HG03378 (cell line): ENCODE measurements around the gene NPDC1.
"Not testable (repeated sequence)": the region's sequence is repeated elsewhere in the genome, so short reads cannot be mapped to it uniquely, and the experiment has no call there.

Source experiments
- ATAC-seq: cut with Tn5 transposase; IDR thresholded peaks from one replicate; pipeline ENCODE4 v1.9.1; 2021; ENCODE audit warnings: mild to moderate bottlenecking, moderate library complexity; ENCODE audit not compliant: unreplicated experiment

The NPDC1 gene

DNA sequence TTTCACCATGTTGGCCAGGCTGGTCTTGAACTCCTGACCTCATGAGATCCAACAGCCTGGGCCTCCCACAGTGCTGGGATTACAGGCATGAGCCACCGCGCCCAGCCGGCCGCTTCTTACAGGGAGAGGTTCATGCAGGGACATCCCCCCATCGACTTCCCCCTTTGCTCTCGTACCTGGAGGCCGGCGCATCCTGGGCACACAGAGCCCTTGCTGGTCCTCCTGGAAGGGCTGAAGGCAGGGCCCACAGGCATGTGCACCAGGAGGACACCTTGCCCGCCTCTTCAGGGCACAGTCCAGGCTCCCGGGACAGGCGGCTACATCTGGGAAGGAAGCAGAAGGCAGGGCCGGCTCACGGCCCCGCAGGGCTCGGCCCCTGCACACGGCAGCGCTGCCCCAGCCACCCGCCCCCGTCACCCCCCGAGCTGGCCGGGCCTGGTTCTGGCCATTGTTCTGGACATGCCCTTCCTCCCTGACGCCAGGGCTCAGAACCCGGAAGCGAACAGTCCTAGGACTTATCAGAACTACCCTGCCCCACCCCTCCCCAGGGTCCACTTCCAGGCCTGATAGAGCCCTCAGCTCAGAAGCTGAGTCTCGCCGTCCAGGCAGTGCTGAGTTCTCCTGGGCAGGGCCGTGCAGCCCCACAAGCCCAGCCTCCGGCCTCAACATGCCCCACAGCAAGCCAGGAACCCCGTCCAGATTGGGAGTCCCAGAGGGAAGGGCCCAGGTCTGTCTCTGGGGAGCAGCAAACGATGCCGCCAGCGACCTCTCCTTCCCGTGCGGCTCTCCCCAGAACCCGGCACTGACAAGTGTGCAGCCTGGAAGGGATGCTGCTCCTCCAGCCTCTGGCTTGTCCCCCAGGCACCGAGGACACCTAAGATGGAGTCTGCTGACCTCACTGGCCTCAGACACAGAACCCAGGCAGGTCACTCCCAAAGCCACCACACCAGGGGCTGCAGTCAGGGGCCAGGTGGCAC is 2.9 kb downstream of the NPDC1 start:
- no peak for ATAC-seq

DNA sequence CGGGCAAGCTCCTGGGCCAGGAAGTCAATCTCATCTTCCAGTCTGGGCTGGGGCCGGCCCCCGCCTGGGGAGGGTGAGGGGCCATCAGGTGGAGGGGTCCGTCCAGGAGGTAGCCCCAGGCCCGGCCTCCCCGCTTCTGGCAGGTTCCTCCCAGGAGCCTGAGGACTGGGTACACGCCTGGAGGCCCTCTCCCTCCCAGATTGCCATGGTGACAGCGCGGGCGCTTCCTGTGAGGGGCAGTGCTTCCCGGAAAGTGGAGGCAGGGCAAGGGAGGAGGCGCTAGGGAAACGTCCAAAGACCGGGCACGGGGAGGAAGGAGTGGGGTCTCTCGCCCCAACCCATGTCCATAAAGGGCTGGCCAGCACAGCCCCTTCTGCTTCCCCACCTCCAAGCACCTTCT is 4.9 kb downstream of the NPDC1 start:
- no peak for ATAC-seq

DNA sequence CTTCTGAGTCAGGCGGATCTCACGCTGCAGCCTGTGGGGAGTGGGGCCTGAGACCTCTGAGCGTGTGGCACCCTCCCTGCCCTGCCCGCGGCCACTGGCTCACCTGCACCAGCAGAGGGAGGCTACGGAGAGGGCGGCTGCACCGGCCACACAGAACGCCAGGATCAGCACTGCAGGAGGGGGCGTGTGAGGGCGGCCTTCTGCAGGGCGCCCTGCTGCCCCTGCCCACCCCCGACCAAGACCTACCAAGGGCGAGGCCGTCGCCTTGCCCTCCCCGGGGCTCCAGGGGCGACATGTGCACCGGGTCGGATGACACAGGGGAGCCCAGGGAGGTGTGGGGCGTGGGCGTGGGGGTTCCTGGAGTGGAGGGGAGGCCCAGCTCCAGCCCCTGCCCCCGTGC is 5.4 kb downstream of the NPDC1 start:
- ATAC-seq: no peak

DNA sequence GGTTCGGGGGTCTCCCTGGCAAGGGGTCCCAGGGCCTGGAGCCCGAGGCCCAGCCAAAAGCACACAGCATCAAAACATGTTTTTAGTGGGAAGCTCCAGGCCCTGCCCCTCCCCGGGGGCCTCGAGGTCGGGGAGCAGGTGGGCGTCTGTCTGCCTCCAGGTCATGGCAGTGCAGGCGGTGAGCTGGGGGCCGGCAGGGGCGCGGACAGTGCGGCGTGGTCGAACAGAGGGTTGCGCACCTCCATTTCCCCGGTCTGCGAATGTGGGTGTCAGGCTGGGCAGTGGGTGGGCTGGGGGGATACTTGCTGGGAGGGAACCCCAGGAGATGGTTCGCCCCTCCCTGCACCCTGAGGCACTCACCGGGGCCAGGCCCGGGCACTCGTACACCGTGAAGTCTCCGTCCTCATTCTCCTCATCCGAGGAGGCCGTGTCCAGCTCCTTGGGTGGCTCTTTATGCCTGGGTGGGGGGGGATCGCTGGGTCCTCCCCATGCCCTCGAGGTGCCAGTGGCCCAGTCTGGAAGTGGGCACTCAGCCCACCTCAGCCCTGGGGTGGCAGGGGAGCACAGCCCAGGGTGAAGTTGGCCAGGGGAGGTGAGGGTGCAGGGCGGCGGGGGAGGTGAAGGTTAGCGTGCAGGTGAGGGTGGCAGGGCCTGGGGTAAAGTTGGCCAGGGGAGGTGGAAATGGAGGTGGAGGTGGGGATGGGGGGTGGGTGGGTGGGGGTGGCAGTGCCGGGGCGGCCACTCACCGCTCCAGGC is 6.2 kb downstream of the NPDC1 start:
- ATAC-seq: no peak

DNA sequence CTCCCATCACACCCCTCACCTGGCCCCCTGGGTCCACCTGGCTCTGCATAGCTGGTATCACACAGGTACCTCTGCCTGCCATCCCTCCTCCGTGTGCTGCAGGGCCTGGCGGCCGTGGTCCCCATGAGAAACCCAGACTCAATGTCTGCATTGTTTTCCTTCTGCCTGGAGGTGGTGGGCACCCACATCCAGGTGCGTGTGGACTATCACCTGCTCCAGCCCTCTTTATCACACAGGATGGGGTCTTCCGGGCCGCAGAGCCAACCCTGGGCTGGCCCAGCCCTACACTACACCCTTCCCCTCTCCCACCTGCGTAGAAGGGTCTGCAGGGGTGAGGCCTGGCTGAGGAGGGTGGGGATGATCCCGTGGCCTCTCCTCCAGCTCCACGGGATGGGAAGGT is 7.1 kb downstream of the NPDC1 start:
- no peak for ATAC-seq

DNA sequence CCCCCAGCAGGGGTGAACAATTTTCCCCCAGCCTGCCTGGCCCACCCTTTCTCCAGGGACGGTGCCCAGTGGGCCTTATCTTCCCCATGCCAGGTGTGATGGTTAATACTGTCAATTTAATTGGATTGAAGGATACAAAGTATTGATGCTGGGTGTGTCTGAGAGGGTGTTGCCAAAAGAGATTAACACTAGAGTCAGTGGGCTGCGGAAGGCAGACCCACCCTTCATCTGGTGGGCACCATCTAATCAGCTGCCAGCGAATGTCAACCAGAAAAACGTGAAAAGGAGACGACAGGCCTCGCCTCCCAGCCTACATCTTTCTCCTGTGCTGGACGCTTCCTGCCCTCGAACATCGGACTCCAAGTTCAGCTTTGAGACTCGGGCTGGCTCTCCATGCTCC is 8.5 kb downstream of the NPDC1 start:
- ATAC-seq: no peak

DNA sequence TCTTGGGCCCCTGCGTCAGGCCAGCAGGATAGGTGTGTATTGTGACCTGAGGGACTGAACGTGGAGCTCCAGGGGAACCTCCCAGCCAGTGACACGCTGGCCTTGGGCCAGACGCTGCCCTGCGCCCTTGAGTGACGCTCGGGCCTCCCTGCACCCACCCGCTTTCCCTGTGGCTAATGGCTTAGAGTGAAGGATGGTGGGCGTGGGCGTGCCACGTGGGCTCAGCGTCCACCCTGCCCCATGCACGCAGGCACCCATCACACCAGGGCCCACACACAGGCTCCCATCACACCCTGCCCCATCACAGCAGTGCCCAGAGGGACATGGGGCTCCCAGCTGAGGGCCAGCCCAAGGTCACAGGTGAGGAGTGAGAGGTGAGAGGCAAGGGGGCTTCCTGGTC is 8.9 kb downstream of the NPDC1 start:
- ATAC-seq: no peak

DNA sequence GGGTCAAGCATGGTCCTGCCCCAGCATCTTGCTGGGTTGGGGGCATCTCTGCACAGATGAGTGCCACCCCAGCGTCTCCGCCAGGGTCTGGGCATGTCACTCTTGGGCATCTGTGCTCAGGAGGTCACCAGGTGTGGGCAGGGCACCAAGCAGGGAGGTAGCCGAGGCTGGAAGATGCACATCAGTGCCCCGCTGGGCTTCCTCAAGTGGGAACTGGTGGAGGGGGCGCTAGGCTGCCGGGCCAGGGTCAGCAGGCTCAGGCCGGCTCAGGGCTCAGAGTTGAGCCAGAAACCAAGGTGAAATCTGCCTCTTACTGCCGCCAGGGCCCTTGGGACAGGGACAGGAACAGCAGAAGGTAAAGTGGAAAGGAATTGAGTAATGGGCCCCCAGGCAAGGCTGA is 10.0 kb downstream of the NPDC1 start:
- no peak for ATAC-seq

DNA sequence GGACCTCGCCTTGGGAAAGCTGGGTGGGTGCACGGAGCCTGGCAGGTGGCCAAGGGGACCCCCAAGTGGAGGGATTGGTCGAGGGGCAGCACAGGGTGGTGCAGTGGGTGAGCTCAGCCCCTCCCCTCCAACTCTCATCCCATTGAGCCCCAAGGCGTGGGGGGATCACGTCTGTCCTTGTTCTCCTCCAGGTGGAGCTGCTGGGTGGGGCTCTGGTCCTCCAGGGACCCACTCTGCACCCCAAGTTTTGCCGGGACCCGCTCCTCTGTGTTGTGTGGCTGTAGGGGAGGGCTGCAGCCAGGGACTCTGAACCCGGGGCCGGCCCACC is 10.5 kb downstream of the NPDC1 start:
- ATAC-seq: no peak

DNA sequence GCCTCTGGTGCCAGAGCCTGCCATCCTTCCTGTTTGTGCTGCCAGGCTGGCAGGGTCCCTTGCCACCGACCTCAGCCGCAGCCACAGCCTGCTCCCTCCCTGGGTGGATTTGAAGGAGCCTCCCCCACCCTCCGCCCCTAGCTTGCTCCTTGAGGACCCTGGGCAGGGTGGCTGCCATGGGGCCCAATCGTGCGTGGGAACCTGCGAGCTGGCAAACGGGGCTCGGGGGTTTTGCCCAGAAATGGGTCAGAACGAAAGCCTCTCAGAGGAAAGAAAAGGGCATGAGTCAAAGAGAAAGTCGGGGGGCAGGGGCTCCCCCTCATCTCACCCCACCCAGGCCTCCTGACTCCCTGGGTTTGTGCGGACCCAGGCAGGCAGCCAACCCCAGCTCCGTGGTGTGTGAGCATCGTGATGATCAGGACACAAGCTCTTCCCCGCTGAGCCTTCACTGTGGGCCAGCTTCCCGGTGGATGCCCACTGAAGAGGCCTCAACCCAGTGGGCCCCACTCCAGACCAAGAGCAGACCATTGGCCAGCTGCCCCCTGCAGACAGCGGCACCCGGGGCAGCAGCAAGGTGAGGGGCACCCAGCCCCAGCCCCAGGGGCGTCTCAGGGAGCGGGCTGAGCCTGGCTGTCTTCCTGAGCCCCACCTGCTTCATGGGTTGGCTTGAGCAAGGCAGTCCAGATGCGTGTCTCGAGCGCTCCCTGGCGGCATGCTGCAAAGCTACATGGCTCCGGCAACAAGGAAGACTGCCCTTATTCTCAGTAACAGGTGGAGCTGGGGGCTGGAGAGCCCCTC is 11.1 kb downstream of the NPDC1 start:
- no peak for ATAC-seq

DNA sequence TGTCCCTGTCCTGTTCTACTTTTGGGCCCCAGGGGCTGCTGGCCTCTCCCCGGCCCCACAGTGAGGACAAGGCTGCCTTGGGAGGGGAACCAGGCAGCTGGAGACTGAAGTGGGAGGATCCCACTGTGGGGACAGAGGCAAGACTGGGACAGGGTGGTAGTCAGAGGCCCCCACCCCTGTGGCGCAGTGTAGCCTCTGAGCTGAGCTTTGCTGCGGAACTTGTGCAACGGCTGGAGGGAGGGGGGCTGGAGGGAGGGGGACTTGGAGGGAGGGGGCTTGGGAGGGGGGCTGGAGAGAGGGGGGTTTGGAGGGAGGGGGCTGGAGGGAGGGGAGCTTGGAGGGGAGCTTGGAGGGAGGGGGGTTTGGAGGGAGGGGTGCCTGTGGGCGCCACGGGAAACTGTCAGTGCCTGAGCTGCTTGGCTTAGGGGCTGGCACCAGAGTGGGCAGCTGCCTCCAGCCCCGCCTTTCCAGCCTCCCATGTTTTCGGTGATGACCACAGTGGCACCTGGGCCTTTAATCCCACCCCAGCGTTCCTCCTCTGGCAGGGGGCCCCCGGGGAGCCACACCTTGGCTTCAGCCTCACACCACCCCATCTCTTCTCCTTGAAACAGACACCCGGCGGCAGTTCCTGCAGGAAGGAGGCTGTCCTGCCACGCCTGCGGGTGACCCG is 11.8 kb downstream of the NPDC1 start:
- ATAC-seq: no peak

DNA sequence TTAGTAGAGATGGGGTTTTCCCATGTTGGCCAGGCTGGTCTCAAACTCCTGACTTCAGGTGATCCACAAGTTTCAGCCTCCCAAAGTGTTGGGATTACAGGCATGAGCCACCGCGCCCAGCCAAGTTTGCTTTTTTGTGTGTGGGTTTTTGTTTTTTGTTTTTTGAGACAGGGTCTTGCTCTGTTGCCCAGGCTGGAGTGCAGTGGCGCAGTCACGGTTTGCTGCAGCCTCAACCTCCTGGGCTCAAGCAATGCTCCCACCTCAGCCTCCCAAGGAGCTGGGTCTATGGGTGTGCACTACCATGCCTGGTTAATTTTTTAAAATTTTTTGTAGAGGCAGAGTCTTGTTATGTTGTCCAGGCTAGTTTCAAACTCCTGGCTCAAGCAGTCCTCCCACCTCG is 12.5 kb downstream of the NPDC1 start:
- not testable (repeated sequence) for ATAC-seq

DNA sequence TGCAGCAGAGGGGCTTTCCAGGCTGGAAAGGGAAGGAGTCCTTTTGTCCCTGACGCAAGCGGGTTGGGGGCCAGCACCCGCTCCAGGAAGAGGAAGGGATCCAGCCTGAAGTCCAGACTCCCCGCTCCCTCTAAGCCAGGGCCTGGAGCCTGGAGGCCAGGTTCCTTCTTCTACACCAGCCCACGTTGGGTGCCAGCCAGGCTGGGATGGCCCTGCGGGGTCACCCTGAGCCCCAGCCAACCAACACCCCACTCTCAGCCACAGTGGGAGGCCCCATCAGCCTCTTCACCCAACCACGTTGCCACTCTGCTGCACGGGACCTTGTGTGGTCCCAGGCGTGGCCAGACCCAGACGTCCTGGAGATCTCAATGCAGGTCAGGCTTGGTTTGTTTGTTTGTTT is 13.1 kb downstream of the NPDC1 start:
- ATAC-seq: no peak

DNA sequence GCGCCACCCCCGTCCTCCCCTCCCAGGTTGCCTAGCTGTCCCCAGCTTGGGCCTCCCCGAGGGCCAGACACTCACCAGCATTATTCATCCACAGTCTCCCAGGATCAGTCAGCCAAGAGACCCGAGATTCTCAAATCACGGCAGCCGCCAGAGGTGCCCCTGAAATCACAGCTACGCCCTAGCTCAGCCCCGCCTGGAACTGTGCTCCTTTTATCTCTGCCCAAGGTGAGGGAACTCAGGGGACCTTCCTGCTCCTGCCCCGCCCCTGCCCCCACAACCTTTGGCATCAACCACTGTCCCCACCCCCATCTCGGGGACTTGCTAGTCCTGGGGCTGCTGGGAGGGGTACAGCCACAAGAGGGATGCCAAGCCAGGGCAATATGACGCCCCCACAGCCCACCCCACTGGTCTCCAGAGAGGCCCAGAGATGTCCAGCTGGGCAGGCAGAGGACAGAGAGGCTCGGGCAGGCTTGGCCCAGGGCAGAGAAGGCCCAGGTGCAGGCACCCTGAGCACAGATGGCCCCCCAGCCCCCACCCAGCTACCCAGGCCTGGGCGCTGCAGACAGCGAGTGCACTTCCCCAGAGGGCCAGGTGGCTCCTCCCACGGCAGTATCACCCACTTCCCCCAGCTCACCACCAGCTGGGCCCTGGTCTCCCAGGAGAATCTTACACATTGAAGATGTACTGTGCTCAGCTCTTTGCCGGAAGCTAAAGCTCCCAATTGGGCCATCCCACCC is 13.9 kb downstream of the NPDC1 start, which contains the start of gene FUT7:
TSS of gene FUT7 (minus strand) at position 185 of the 737 bp plus-strand sequence. CDS start at position 88, 97 bp downstream.
- no peak for ATAC-seq

DNA sequence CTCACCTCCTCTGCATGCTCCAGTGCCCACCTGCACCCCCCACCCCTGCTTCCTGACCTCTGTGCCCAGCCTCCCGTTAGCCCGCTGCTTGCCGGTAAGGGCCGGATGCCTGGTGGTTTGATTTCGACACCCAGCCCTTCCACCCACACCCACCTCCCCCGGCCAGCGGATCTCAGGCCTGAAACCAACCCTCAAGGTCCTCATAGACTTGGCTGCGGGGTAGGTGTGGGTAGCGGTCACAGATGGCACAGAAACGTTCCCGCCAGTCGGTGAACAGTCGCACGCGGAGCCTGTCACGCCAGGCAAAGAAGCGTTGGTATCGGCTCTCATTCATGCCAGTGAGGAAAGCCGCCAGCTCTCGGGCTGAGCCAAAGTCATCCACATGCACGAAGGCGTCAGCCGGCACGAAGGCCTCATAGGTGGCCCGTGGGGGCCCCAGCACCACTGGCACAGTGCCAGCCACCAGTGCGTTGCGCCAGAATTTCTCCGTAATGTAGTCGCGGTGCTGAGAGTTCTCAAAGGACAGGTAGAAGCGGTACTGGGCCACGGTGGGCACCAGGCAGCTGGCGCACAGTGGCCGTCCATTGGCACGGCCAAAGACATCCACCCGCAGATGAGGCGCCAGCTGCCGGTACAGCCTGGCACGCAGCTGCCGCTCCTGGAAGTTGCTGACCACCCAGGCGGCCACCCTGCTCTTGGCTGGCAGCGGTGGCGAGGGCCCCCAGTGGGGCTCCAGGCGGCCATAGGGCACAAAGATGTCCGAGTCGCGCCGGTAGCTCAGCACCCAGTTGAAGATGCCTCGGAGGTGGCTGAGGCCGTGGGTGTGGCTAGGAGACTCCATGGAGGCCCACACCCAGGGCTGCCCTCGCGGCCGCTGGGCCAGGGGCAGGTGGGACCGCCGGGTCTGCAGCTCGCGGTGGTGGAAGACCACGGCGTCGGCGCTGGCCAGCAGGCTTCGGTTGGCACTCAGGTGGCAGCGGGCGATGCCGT is 15.1 kb downstream of the NPDC1 start:
- no peak for ATAC-seq

DNA sequence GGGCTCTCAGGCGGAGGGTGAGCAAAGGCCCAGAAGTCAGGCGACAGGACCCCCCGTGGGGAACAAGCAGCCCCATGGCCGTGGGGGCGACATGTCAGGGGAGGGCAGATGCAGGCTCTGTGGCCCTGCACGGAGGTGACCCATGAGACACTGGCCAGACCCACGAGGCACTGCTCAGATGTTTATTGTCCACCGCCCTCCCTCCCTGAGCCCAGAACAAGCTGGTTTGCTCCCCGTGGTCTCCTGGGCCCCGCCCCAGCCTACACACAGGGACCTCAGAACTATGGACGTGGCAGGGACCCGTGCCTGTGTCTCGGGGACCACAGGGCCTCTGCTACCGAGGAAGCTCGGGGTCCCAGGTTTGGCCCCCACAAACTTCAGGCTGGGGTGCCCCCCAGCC is 16.0 kb downstream of the NPDC1 start:
- no peak for ATAC-seq

DNA sequence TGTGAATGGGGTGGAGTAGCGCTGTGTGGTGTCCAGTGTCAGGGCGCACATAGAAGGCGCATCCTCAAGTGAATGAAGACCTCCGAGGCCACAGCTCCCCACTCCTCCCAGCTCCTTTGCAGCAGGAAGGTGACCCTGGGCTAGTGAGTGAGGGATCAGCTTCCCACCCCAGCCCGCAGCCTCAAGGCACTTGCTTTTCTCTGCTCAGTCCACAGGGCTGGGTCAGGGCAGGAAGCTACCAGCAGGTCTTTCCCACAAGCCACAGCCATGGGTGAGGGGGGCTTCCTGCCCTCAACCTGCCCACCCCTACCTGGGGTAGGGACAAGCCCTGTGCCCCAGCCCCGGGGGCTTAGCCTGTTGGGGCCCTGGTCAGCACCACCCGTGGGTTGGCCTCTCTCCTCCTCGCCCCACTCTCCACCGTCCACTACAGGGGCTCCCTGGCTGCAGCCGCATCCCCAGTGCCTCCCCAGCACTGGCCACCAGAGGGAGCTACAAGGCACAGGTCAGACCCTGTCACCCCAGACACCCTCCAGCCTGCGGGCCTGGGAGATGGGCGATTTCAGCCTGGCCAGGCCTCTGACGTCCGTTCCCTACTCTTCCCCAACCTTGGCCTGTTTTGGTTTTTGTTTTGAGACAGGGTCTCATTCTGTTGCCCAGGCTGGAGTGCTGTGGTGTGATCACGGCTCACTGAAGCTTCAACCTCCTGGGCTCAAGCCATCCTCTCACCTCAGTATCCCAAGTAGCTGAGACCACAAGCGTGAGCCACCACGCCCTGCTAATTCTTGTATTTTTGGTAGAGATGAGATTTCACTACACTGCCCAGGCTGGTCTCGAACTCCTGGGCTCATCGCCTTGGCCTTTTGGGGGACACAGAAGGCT is 16.7 kb downstream of the NPDC1 start:
- peak; percentile 36 for ATAC-seq
